ENCODE results near the gene AP3B1. TPM values are rescaled to one million over a fixed set of nuclear protein-coding genes. Genes with fewer than 3 reads are reported as not detected.

Gene AP3B1
- total and polyA plus RNA-seq, 2 donors (not counting 1 experiment from before 2014, with no cell fraction given): 26.8 to 58.9 TPM

- H3K36me3 ChIP-seq (replicated peaks in 1 of 2; ENCODE audit: control extremely low read depth in 1 of 2, control insufficient read depth in 1 of 2, extremely low read depth in 1 of 2, insufficient read depth in 2 of 2, low read length in 1 of 2): no peaks in the 10 kb centered on the region
- peak overlapping the region; percentile 66 for H3K9ac ChIP-seq (ENCODE audit: low read length)
- H3K4me2 ChIP-seq (replicated peaks; ENCODE audit: low read depth, low read length, poor library complexity, severe bottlenecking): peak overlapping the region; percentile 90
- Mint-ChIP-seq H3K27ac (no peak overlapping the region), H3K4me1 (peaks cover 16% of the 10 kb centered on the region), H3K4me3 (peak overlapping the region; percentile 81), H3K9me3 (ENCODE audit: insufficient read depth) (no peaks in the 10 kb centered on the region), H3K27me3 (peaks cover 58% of the 10 kb centered on the region)
- peaks cover 0 to 5% (median 2%) of the 10 kb centered on the region in 3 donors for H3K9me3 ChIP-seq (ENCODE audit: control extremely low read depth in 1 of 3, control insufficient read depth in 2 of 3, insufficient read depth in 1 of 3, low read length in 2 of 3)
- no peaks in the 10 kb centered on the region for H3K79me2 ChIP-seq (ENCODE audit: control insufficient read depth, insufficient read depth, low read length)
- H2AFZ ChIP-seq (ENCODE audit: insufficient read depth, low read depth, low read length, poor library complexity, severe bottlenecking): peak overlapping the region; percentile 69
- no peak overlapping the region for H3K27ac ChIP-seq (ENCODE audit: low read length in 2 of 2)
- no peak for TF ChIP-seq EZH2 (IDR thresholded peaks at IDR 0.05; ENCODE audit: borderline replicate concordance, insufficient read depth, low read depth, low read length, poor library complexity, severe bottlenecking)
- no peak for TF ChIP-seq CTCF (IDR thresholded peaks at IDR 0.05)
- H3K4me3 ChIP-seq (ENCODE audit: control extremely low read depth in 1 of 5, extremely low read depth in 1 of 5, insufficient read depth in 1 of 5, low read depth in 2 of 5, low read length in 4 of 5): peak overlapping the region in 4 of 5 experiments; percentile 36 to 62 (median 54)
- POLR2A ChIA-PET: no interaction called here
- no peak for DNase-seq
- H3K27me3 ChIP-seq (replicated peaks in 1 of 4; ENCODE audit: control extremely low read depth in 1 of 4, control insufficient read depth in 3 of 4, insufficient read depth in 4 of 4, low read length in 3 of 4): peaks cover 0 to 50% (median 38%) of the 10 kb centered on the region in 4 experiments
- CTCF ChIA-PET: no interaction called here
- no peaks in the 10 kb centered on the region for H4K20me1 ChIP-seq (ENCODE audit: control insufficient read depth, insufficient read depth, low read length, poor library complexity, severe bottlenecking)
- intact Hi-C loops (cut with micrococcal nuclease): loop anchor here (5.0 kb wide), 1 partner anchor 325 kb away; no protein-coding TSS in a partner anchor
- no peak for ATAC-seq (ENCODE audit: low read depth)
- H3K4me1 ChIP-seq (ENCODE audit: control insufficient read depth in 2 of 2, insufficient read depth in 2 of 2, low read length in 2 of 2): peaks cover 17% of the 10 kb centered on the region in 2 donors
- 17% methylated on average over 13 of the region's 16 CpGs for WGBS (ENCODE audit: insufficient coverage)
Observed at GRCh38 chr5:77971776-77972468, 322.6 kb downstream of the AP3B1 start.

- H3K27ac ChIP-seq (ENCODE audit: low read length in 2 of 2): no peak overlapping the region
- ChIA-PET CTCF (no interaction called here), POLR2A (no interaction called here)
- no peaks in the 10 kb centered on the region for H3K36me3 ChIP-seq (replicated peaks in 1 of 2; ENCODE audit: control extremely low read depth in 1 of 2, control insufficient read depth in 1 of 2, extremely low read depth in 1 of 2, insufficient read depth in 2 of 2, low read length in 1 of 2)
- peaks cover 0 to 50% (median 36%) of the 10 kb centered on the region in 4 experiments for H3K27me3 ChIP-seq (replicated peaks in 1 of 4; ENCODE audit: control extremely low read depth in 1 of 4, control insufficient read depth in 3 of 4, insufficient read depth in 4 of 4, low read length in 3 of 4)
- no peak overlapping the region for H2AFZ ChIP-seq (ENCODE audit: insufficient read depth, low read depth, low read length, poor library complexity, severe bottlenecking)
- TF ChIP-seq CTCF (IDR thresholded peaks at IDR 0.05) (no peak), EZH2 (IDR thresholded peaks at IDR 0.05; ENCODE audit: borderline replicate concordance, insufficient read depth, low read depth, low read length, poor library complexity, severe bottlenecking) (no peak)
- no peaks in the 10 kb centered on the region for H4K20me1 ChIP-seq (ENCODE audit: control insufficient read depth, insufficient read depth, low read length, poor library complexity, severe bottlenecking)
- Mint-ChIP-seq H3K4me1 (peaks cover 16% of the 10 kb centered on the region), H3K27me3 (peaks cover 62% of the 10 kb centered on the region), H3K4me3 (no peak overlapping the region), H3K27ac (no peak overlapping the region), H3K9me3 (ENCODE audit: insufficient read depth) (no peaks in the 10 kb centered on the region)
- intact Hi-C loops (cut with micrococcal nuclease): loop anchor here (5.0 kb wide), 1 partner anchor 324 kb away; no protein-coding TSS in a partner anchor
- H3K79me2 ChIP-seq (ENCODE audit: control insufficient read depth, insufficient read depth, low read length): no peaks in the 10 kb centered on the region
- no peak overlapping the region for H3K4me2 ChIP-seq (replicated peaks; ENCODE audit: low read depth, low read length, poor library complexity, severe bottlenecking)
- WGBS (ENCODE audit: insufficient coverage): 86% methylated on average over 2 of the region's 5 CpGs
- no peak for DNase-seq
- peaks cover 17% of the 10 kb centered on the region in 2 donors for H3K4me1 ChIP-seq (ENCODE audit: control insufficient read depth in 2 of 2, insufficient read depth in 2 of 2, low read length in 2 of 2)
- no peak for ATAC-seq (ENCODE audit: low read depth)
- no peak overlapping the region for H3K4me3 ChIP-seq (ENCODE audit: control extremely low read depth in 1 of 5, extremely low read depth in 1 of 5, insufficient read depth in 1 of 5, low read depth in 2 of 5, low read length in 4 of 5)
- peaks cover 0 to 5% (median 2%) of the 10 kb centered on the region in 3 donors for H3K9me3 ChIP-seq (ENCODE audit: control extremely low read depth in 1 of 3, control insufficient read depth in 2 of 3, insufficient read depth in 1 of 3, low read length in 2 of 3)
- H3K9ac ChIP-seq (ENCODE audit: low read length): no peak overlapping the region
Observed at GRCh38 chr5:77970891-77971290, 323.6 kb downstream of the AP3B1 start.
